ENCODE results near the gene SNX14.

GRCh38 chr6:85460154-85460920, 133.3 kb downstream of the SNX14 start:
- TF ChIP-seq, protein P1, sequence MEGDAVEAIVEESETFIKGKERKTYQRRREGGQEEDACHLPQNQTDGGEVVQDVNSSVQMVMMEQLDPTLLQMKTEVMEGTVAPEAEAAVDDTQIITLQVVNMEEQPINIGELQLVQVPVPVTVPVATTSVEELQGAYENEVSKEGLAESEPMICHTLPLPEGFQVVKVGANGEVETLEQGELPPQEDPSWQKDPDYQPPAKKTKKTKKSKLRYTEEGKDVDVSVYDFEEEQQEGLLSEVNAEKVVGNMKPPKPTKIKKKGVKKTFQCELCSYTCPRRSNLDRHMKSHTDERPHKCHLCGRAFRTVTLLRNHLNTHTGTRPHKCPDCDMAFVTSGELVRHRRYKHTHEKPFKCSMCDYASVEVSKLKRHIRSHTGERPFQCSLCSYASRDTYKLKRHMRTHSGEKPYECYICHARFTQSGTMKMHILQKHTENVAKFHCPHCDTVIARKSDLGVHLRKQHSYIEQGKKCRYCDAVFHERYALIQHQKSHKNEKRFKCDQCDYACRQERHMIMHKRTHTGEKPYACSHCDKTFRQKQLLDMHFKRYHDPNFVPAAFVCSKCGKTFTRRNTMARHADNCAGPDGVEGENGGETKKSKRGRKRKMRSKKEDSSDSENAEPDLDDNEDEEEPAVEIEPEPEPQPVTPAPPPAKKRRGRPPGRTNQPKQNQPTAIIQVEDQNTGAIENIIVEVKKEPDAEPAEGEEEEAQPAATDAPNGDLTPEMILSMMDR (IDR thresholded peaks at IDR 0.05), result no peak
- TF ChIP-seq POLR2A (IDR thresholded peaks at IDR 0.05), result no peak
